Peyer's patch (tissue), 4 donors: Measurements from ENCODE around the gene MAP2.

Source experiments
- CTCF ChIP-seq, 6 experiments: fragments of 450-650 bp in 4 of 6; fragments of 200-600 bp in 2 of 6; sonication (generic) in 1 of 6; IDR thresholded peaks; one replicate each; pipeline ENCODE4 v1.5.1; 2017 to 2019; ENCODE audit warnings: antibody characterized with exemption in 6 of 6, mild to moderate bottlenecking in 3 of 6, moderate library complexity in 1 of 6
- POLR2A ChIP-seq, 2 donors: fragments of 450-650 bp; IDR thresholded peaks; one replicate each; pipeline ENCODE4 v1.5.1; 2017; ENCODE audit warnings: antibody characterized with exemption in 2 of 2, mild to moderate bottlenecking in 2 of 2, moderate library complexity in 2 of 2

GRCh38 chr2:209602259-209602658 is 178.4 kb downstream of the MAP2 start:
- no peak for TF ChIP-seq CTCF (IDR thresholded peaks at IDR 0.05)
- TF ChIP-seq POLR2A (IDR thresholded peaks at IDR 0.05), result no peak
